PC-3 (cell line): Measurements from ENCODE around the gene PRSS3. TPM values are rescaled to one million over a fixed set of nuclear protein-coding genes. Genes with fewer than 3 reads are reported as not detected.

Experiments used
- ATAC-seq: fragments of 200-7000 bp; cut with Tn5 transposase; 2 replicates; pipeline ENCODE4 v1.9.1; 2020; ENCODE audit warnings: mild to moderate bottlenecking, moderate library complexity
- BruUV-seq: library from RNA; stranded (reverse); fragments of 400-500 nt; replicated peaks from 2 replicates; lab custom pipeline; 2021; lab: Mats Ljungman, UMichigan
- CTCF ChIA-PET: fragments of 300-600 bp; sonication (Branson Sonifier 250); formaldehyde crosslinking; loops from one replicate; lab custom pipeline; 2022; ENCODE audit warnings: antibody characterized with exemption; lab: Charles Lee
- POLR2A ChIA-PET: fragments of 300-600 bp; sonication (Branson Sonifier 250); formaldehyde crosslinking; loops from one replicate; lab custom pipeline; 2022; ENCODE audit warnings: antibody characterized with exemption; ENCODE audit not compliant: unreplicated experiment; lab: Charles Lee
- DNase-seq: peaks from one replicate; pipeline ENCODE4 v3.0.0-alpha.2; 2015
- H2AFZ ChIP-seq: fragments of 300-600 bp; sonication (generic); 2 replicates; pipeline ENCODE4 v1.6.0; 2016; ENCODE audit warnings: antibody characterized with exemption, low read length
- H3F3A ChIP-seq: fragments of 300-600 bp; sonication (generic); one replicate; pipeline ENCODE4 v1.6.0; 2017; ENCODE audit warnings: antibody characterized with exemption, low read length, control low read depth, mild to moderate bottlenecking; ENCODE audit not compliant: unreplicated experiment
- H3K27ac ChIP-seq: fragments of 300-600 bp; sonication (generic); 2 replicates; pipeline ENCODE4 v1.5.1; 2016; ENCODE audit warnings: mild to moderate bottlenecking, low read length
- H3K27me3 ChIP-seq: fragments of 300-600 bp; sonication (generic); 2 replicates; pipeline ENCODE4 v1.6.1; 2016; ENCODE audit warnings: low read length, mixed read lengths
- H3K36me3 ChIP-seq: fragments of 300-600 bp; sonication (generic); 2 replicates; pipeline ENCODE4 v1.6.1; 2016; ENCODE audit warnings: low read depth, mixed run types, low read length, mixed read lengths
- H3K4me1 ChIP-seq: fragments of 300-600 bp; sonication (generic); 2 replicates; pipeline ENCODE4 v1.5.1; 2016; ENCODE audit warnings: low read length; ENCODE audit not compliant: insufficient read depth
- H3K4me2 ChIP-seq: fragments of 300-600 bp; sonication (generic); 2 replicates; pipeline ENCODE4 v1.6.0; 2016; ENCODE audit warnings: low read length
- H3K4me3 ChIP-seq: fragments of 300-600 bp; sonication (generic); 2 replicates; pipeline ENCODE4 v1.5.1; 2016; ENCODE audit warnings: mild to moderate bottlenecking, low read length, mixed read lengths
- H3K79me2 ChIP-seq: fragments of 300-600 bp; sonication (generic); 2 replicates; pipeline ENCODE4 v1.6.1; 2017; ENCODE audit warnings: low read length, mixed read lengths
- H3K9ac ChIP-seq: fragments of 300-600 bp; sonication (generic); 2 replicates; pipeline ENCODE4 v1.6.0; 2016; ENCODE audit warnings: mild to moderate bottlenecking, low read length
- H3K9me2 ChIP-seq: fragments of 300-600 bp; sonication (generic); replicated peaks from 2 replicates; pipeline ENCODE4 v1.6.1; 2016; ENCODE audit warnings: mixed run types, low read length, mixed read lengths
- H3K9me3 ChIP-seq: fragments of 300-600 bp; sonication (generic); 2 replicates; pipeline ENCODE4 v1.6.1; 2016; ENCODE audit warnings: low read length, mixed read lengths
- H4K20me1 ChIP-seq: fragments of 300-600 bp; sonication (generic); 2 replicates; pipeline ENCODE4 v1.6.1; 2016; ENCODE audit warnings: low read length, mixed read lengths
- CTCF ChIP-seq: fragments of 300-600 bp; sonication (generic); conservative IDR thresholded peaks from 2 replicates; pipeline ENCODE4 v1.5.1; 2017; ENCODE audit warnings: antibody characterized with exemption, low read depth, mild to moderate bottlenecking, low read length
- EZH2 ChIP-seq: fragments of 300-600 bp; sonication (generic); IDR thresholded peaks from one replicate; pipeline ENCODE4 v1.6.1; 2017; ENCODE audit warnings: antibody characterized with exemption, mild to moderate bottlenecking, low read length; ENCODE audit not compliant: unreplicated experiment
- EZH2phosphoT487 ChIP-seq: fragments of 300-600 bp; sonication (generic); IDR thresholded peaks from 2 replicates; pipeline ENCODE4 v1.6.1; 2018; ENCODE audit warnings: mild to moderate bottlenecking, antibody characterized with exemption, low read length, borderline replicate concordance
- intact Hi-C: fragments of 100-400 bp; cut with micrococcal nuclease; formaldehyde crosslinking; loops from 2 replicates; pipeline ENCODE4 v1.9.0; 2023
- total RNA-seq: library from RNA; depleted of rRNA; stranded (reverse); fragments of >200 nt; gene quantifications from 2 replicates; pipeline ENCODE4 v1.2.3, GENCODE V29; 2014

The PRSS3 gene
- total RNA-seq, 1 experiment from 2014 or later, result 225 TPM

GRCh38 chr9:33815781-33816180 is 20.4 kb downstream of the PRSS3 start:
- no peaks in the 10 kb centered on the region for H3K27me3 ChIP-seq
- H3K4me1 ChIP-seq, result peaks cover 34% of the 10 kb centered on the region
- no peak overlapping the region for H2AFZ ChIP-seq
- peaks cover 45% of the 10 kb centered on the region for H3K79me2 ChIP-seq
- ChIA-PET POLR2A (no interaction called here), CTCF (no interaction called here)
- H3K36me3 ChIP-seq, result no peaks in the 10 kb centered on the region
- DNase-seq, result no peak
- peak overlapping the region; percentile 96 for H3K27ac ChIP-seq
- H3K4me2 ChIP-seq, result peak overlapping the region; percentile 91
- H3K9me3 ChIP-seq, result no peaks in the 10 kb centered on the region
- TF ChIP-seq EZH2phosphoT487, result no peak
- TF ChIP-seq CTCF, result no peak
- no peak for TF ChIP-seq EZH2
- peak overlapping the region; percentile 91 for H3K9ac ChIP-seq
- no peaks in the 10 kb centered on the region for H3F3A ChIP-seq
- 0 out of 2 replicates have a peak overlapping the region, but pooled peaks have one; percentile 64 for H3K4me3 ChIP-seq
- no peaks in the 10 kb centered on the region for H3K9me2 ChIP-seq
- no TSS peak for BruUV-seq
- ATAC-seq, result no peak
- intact Hi-C loops, result loop anchor here (5.0 kb wide), 1 partner anchor 78 kb away; no protein-coding TSS in a partner anchor
- H4K20me1 ChIP-seq, result peaks cover 22% of the 10 kb centered on the region

DNA sequence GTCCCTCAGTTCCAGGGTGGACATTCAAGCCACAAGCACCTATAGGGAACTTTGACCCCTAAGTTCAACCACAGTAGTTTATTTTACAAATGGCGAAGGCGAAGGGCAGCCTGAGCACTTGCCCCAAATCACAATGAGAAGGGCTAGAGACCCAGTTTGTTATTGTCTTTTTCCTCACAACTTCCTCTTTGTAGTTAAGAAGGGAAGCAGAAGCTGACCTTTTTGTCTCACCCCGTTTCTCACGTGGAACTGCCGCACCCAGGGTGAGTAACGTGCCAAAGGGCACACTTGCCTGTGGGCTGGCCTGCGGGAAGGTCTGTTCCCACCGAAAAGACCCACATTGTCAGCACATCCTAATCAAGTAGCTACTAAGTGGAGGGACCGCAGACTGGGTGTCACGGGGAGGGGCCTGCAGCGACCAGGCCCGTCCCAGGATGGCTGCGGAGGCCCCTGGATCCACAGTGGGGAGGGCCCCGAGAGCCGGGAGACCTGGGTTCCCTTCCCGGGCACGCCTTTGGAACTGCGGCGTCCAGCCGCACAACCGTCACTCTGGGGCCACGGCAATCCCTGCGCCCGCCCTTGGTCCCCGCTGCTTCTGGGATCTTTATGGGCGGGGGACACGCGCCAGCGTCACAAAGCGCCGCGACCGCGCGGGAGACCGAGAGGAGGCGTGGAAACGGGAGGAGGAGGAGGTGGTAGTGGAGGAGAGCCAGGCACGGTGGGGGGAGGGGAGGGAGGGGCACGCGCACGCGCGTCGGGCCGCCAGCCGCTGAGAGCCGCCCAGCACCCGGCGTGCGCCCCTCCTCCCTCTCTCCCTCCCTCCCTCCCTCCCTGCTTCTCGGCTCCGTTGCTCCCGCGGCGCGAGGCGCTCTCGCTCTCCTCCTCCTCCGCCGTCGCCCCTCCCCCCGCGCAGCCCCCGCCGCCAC is 21.2 kb downstream of the PRSS3 start, which contains the start of gene UBE2R2:
Gene UBE2R2, plus strand, starts transcription at position 834 of the 926 bp plus-strand sequence. CDS start 598 bp downstream, outside the sequence.
- Histone ChIP-seq H3K9me2 (no peaks in the 10 kb centered on the region), H3K4me2 (peak within 1 kb of the TSS; percentile 94), H3K27me3 (no peaks in the 10 kb centered on the region), H4K20me1 (peaks cover 28% of the 10 kb centered on the region), H3K4me1 (peaks cover 37% of the 10 kb centered on the region), H3K9me3 (no peaks in the 10 kb centered on the region), H2AFZ (peak within 1 kb of the TSS; percentile 72), H3K27ac (peak within 1 kb of the TSS; percentile 96), H3K4me3 (peak within 1 kb of the TSS; percentile 79), H3K36me3 (no peaks in the 10 kb centered on the region), H3F3A (no peaks in the 10 kb centered on the region), H3K9ac (peak within 1 kb of the TSS; percentile 94), H3K79me2 (peaks cover 53% of the 10 kb centered on the region)
- DNase-seq, result peak; percentile 85
- TSS peak; percentile 93 for BruUV-seq
- POLR2A ChIA-PET, result interaction anchor here (0.6 kb wide), 2 partner anchors 8 to 61 kb away, joined by 5 read pairs; no protein-coding TSS in a partner anchor
- CTCF ChIA-PET, result no interaction called here
- peak; percentile 54 for ATAC-seq
- TF ChIP-seq EZH2, result no peak
- TF ChIP-seq CTCF, result no peak
- no peak for TF ChIP-seq EZH2phosphoT487
- intact Hi-C loops, result loop anchor here (5.0 kb wide), 1 partner anchor 79 kb away; no protein-coding TSS in a partner anchor
